Adrenal gland (tissue), 12 donors: ENCODE data around the gene EIF2D. TPM values are rescaled to one million over a fixed set of nuclear protein-coding genes. Genes with fewer than 3 reads are reported as not detected.

ENCODE experiments used
- DNase-seq, 7 donors: peaks; one replicate each; pipeline ENCODE4 v3.0.0-alpha.2; 2019 to 2020
- H3K27ac ChIP-seq, 5 donors: fragments of 200-600 bp; sonication (generic) in 4 of 5; 1 replicate in 3 of 5; 2 replicates in 2 of 5; pipeline versions ENCODE4 v1.5.1 to v1.8.0; 2016 to 2020; ENCODE audit warnings: mild to moderate bottlenecking in 1 of 5
- H3K27me3 ChIP-seq: fragments of 200-600 bp; 2 replicates; pipeline ENCODE4 v1.8.0; 2021
- H3K36me3 ChIP-seq, 2 donors: fragments of 200-600 bp; replicated peaks in 1 of 2; 1 replicate in 1 of 2; 2 replicates in 1 of 2; pipeline versions ENCODE4 v1.5.1 to v1.8.0; 2018 to 2022
- H3K4me1 ChIP-seq, 2 donors: fragments of 200-600 bp; replicated peaks in 1 of 2; 1 replicate in 1 of 2; 2 replicates in 1 of 2; pipeline versions ENCODE4 v1.5.1 to v1.8.0; 2018 to 2021
- H3K4me3 ChIP-seq, 4 donors: fragments of 200-600 bp; sonication (generic) in 3 of 4; one replicate each; pipeline ENCODE4 v1.5.1; 2016 to 2018
- H3K9me3 ChIP-seq, 3 donors: fragments of 200-600 bp; sonication (generic) in 1 of 3; replicated peaks in 1 of 3; 1 replicate in 2 of 3; 2 replicates in 1 of 3; pipeline versions ENCODE4 v1.5.1 to v1.8.0; 2016 to 2021
- CTCF ChIP-seq, 6 experiments: fragments of 450-650 bp in 4 of 6; fragments of 200-600 bp in 2 of 6; sonication (generic) in 1 of 6; IDR thresholded peaks; 1 replicate in 5 of 6; 2 replicates in 1 of 6; pipeline versions ENCODE4 v1.5.1 to v1.8.0; 2016 to 2021; ENCODE audit warnings: antibody characterized with exemption in 6 of 6, mild to moderate bottlenecking in 2 of 6, moderate library complexity in 1 of 6
- POLR2A ChIP-seq, 2 donors: fragments of 450-650 bp; IDR thresholded peaks; one replicate each; pipeline ENCODE4 v1.6.1; 2017; ENCODE audit warnings: antibody characterized with exemption in 2 of 2, mild to moderate bottlenecking in 2 of 2, moderate library complexity in 1 of 2
- WGBS, 4 donors: extraction: QIAGEN DNeasy Blood & Tissue Kit in 2 of 4; methylation state at CpG; one replicate each; pipeline versions ENCODE4 v1.1.5 to v1.1.7; 2013 to 2017; 5-methylcytosine and 5-hydroxymethylcytosine counted together
- intact Hi-C, 2 donors: fragments of 100-400 bp; cut with DNase I; formaldehyde crosslinking; loops; one replicate each; pipeline versions ENCODE4 v1.14.1 to v1.15.0; 2022 to 2023
- polyA plus RNA-seq, 3 donors: library from polyadenylated mRNA; stranded (reverse); fragments of 200-250 nt in 2 of 3; fragments of 350-450 nt in 1 of 3; fragmentation: Illumina TruSeq in 1 of 3; extraction: RNeasy Lipid Tissue Mini Kit (QIAGEN cat#74804) in 1 of 3; gene quantifications; one replicate each; pipeline ENCODE4 v1.2.3, GENCODE V29; 2013 to 2014
- total RNA-seq, 9 donors: library from RNA; depleted of rRNA in 4 of 9; stranded (reverse); fragments of >200 nt in 4 of 9; fragments of 120-200 nt in 1 of 9; fragmentation: NEBNext Ultra II Directional in 1 of 9; extraction: Animal tissue kit (Norgen Biotek cat#: 25700) in 1 of 9; gene quantifications; one replicate each; pipeline versions ENCODE4 v1.1.0 to v1.2.4, GENCODE V29; 2013 to 2023
- donor health status: healthy with polysubstance abuse.
- donor health status: Bipolar disorder and iron deficiency.
- donor health status: DM: yes; HTN: yes; CAD: no.
- donor health status: DM: no; HTN: no; CAD: no.
- donor health status: DM: no; HTN: no; CAD: no.
- donor health status: DM: yes; HTN: yes; CAD: no.

The EIF2D gene
- total and polyA plus RNA-seq, 12 donors = 31.6 to 95.4 (median 54.0) TPM

GRCh38 chr1:206559672-206559995 is 52.6 kb downstream of the EIF2D start:
- Histone ChIP-seq H3K4me3 (peak overlapping the region in 1 of 4 donors; percentile 64), H3K27me3 (no peaks in the 10 kb centered on the region), H3K4me1 (peaks cover 52 to 70% of the 10 kb centered on the region in 2 donors), H3K36me3 (no peaks in the 10 kb centered on the region), H3K9me3 (no peaks in the 10 kb centered on the region), H3K27ac (peak overlapping the region; percentile 20 to 90 (median 53))
- DNase-seq = peak in 6 of 7 donors; percentile 49 to 80 (median 62)
- TF ChIP-seq CTCF (IDR thresholded peaks at IDR 0.05) (no peak), POLR2A (IDR thresholded peaks at IDR 0.05) (no peak)
- WGBS, 4 donors = 24 to 39% (median 26%) methylated on average over 5 of the region's 5 CpGs
- intact Hi-C loops = no loop called here

- Histone ChIP-seq H3K27me3 (no peaks in the 10 kb centered on the region), H3K4me1 (peaks cover 52 to 76% of the 10 kb centered on the region in 2 donors), H3K9me3 (no peaks in the 10 kb centered on the region), H3K4me3 (peak overlapping the region in 1 of 4 donors; percentile 64), H3K36me3 (no peaks in the 10 kb centered on the region), H3K27ac (peak overlapping the region; percentile 42 to 90 (median 67))
- intact Hi-C loops = no loop called here
- DNase-seq = no peak
- TF ChIP-seq POLR2A (IDR thresholded peaks at IDR 0.05) = no peak
- no peak for TF ChIP-seq CTCF (IDR thresholded peaks at IDR 0.05)
- 50 to 76% (median 69%) methylated on average over 1 to 6 of the region's 6 CpGs for WGBS, 4 donors
These were observed 53.2 kb downstream of the EIF2D start for GRCh38 chr1:206558794-206559671.

GRCh38 chr1:206557636-206558473 is 54.4 kb downstream of the EIF2D start:
- H3K27ac ChIP-seq = peak overlapping the region; percentile 52 to 90 (median 67)
- TF ChIP-seq POLR2A (IDR thresholded peaks at IDR 0.05) (no peak), CTCF (IDR thresholded peaks at IDR 0.05) (no peak)
- 53 to 67% (median 61%) methylated on average over 12 to 14 of the region's 14 CpGs for WGBS, 4 donors
- H3K9me3 ChIP-seq = no peaks in the 10 kb centered on the region
- no peak for DNase-seq
- peaks cover 52 to 77% of the 10 kb centered on the region in 2 donors for H3K4me1 ChIP-seq
- H3K36me3 ChIP-seq = no peaks in the 10 kb centered on the region
- intact Hi-C loops = no loop called here
- no peaks in the 10 kb centered on the region for H3K27me3 ChIP-seq
- peak overlapping the region in 2 of 4 donors; percentile 20 to 64 for H3K4me3 ChIP-seq
